Measurements from ENCODE around the gene CEBPA.

DNA sequence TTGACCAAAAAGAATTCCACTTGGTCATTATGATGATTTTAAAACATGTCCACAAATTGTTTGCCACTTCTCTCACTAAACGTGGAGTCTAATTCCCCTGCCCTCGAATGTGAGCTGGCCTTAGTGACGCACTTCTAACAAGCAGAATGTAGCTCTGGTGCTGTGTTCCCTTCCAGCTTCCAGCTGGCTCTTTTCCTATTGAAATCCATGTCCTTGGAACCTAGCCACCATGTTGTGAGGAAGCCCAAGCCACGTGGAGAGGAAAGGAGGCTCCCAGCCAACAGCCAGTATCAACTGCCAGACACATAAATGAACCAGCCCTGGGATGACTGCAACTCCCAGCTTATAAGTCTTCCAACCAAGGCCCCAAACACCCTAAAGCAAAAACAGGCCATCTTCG lies 23.6 kb upstream of the CEBPA start:
- TF ChIP-seq, protein P1, sequence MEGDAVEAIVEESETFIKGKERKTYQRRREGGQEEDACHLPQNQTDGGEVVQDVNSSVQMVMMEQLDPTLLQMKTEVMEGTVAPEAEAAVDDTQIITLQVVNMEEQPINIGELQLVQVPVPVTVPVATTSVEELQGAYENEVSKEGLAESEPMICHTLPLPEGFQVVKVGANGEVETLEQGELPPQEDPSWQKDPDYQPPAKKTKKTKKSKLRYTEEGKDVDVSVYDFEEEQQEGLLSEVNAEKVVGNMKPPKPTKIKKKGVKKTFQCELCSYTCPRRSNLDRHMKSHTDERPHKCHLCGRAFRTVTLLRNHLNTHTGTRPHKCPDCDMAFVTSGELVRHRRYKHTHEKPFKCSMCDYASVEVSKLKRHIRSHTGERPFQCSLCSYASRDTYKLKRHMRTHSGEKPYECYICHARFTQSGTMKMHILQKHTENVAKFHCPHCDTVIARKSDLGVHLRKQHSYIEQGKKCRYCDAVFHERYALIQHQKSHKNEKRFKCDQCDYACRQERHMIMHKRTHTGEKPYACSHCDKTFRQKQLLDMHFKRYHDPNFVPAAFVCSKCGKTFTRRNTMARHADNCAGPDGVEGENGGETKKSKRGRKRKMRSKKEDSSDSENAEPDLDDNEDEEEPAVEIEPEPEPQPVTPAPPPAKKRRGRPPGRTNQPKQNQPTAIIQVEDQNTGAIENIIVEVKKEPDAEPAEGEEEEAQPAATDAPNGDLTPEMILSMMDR (IDR thresholded peaks at IDR 0.05) = no peak
- no peak for TF ChIP-seq POLR2A (IDR thresholded peaks at IDR 0.05)
